HG03439 (cell line): Measurements from ENCODE around the gene LCE1B.

Experiments used
- ATAC-seq: cut with Tn5 transposase; IDR thresholded peaks from one replicate; pipeline ENCODE4 v1.9.1; 2021; ENCODE audit warnings: mild to moderate bottlenecking, moderate library complexity; ENCODE audit not compliant: unreplicated experiment

Gene LCE1B

DNA sequence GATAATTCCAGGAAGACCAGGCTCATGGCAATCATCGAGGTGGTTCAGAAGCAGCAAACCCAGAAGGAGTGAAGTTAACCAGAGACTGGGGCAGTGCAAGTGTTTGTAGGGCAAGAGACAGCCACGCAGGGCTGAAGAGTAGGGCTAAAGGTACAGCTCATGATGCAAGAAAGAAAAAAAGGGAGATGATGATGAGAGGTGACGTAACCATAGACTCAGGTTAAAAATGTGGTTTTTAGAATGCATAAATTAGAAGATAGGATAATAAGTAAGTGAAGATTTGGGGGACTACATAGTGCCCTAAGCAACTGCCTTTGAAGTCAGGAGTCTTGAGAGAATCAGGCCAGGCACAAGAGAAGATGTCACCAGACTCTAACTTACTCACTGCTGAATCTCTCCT, 48.4 kb downstream of the LCE1B start:
- no peak for ATAC-seq

DNA sequence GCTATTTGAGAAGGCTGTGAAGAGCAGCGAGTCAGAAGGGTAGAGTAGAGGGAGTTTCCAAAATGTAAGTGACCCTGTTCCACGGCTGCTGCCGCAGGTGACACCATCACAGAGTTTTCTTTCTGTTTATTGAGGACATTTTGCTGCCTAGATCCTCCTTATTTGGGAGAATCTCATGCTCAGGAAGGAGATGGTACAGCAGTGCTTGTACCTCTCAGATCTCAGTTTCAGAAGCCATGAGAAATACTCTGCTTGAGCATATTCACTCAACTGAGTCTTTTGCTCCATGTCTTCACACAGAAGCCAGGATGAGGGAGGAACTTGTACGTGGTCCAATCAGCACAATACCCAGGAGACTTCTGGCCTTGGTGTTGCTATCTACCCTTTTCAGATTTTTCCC, 49.6 kb downstream of the LCE1B start:
- no peak for ATAC-seq
